Measurements from ENCODE around the gene ZNF135. TPM values are rescaled to one million over a fixed set of nuclear protein-coding genes. Genes with fewer than 3 reads are reported as not detected.
A peak's percentile ranks its signal among the peaks of the same experiment; 100 is the strongest.

Gene ZNF135
- total and polyA plus RNA-seq, 4 donors: 0.31 to 1.5 (median 0.42) TPM

DNA sequence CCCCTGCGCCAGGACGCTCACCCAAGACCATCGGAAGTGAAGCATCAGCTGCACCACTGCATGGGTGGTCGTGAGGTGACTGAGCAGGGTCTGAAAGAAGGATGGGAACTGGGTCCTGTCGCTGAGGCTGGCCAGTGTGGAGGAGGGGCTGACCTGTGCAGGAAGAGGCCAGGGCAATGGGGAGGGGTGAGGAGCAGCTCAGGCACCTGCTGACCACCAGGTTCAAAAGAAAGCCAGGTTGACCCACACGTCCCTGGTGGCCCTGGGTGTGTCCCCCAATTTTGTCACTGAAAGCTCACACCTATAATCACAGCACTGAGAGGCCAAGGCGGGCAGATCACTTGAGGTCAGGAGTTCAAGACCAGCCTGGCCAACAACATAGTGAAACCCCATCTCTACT is 39.0 kb upstream of the ZNF135 start:
- Histone ChIP-seq H3K27me3 (ENCODE audit: control insufficient read depth in 4 of 4, insufficient read depth in 4 of 4, low read length in 3 of 4) (no peaks in the 10 kb centered on the region), H3K4me1 (ENCODE audit: control insufficient read depth in 4 of 4, insufficient read depth in 4 of 4, low read length in 3 of 4) (no peaks in the 10 kb centered on the region), H3K4me3 (ENCODE audit: low read depth in 1 of 3, low read length in 3 of 3) (peak overlapping the region in 1 of 3 donors; percentile 11), H3K36me3 (ENCODE audit: control insufficient read depth in 4 of 4, insufficient read depth in 3 of 4, low read depth in 1 of 4, low read length in 3 of 4) (no peaks in the 10 kb centered on the region), H3K27ac (ENCODE audit: low read depth in 1 of 2, low read length in 2 of 2) (no peak overlapping the region), H3K9ac (ENCODE audit: low read depth in 1 of 2, low read length in 2 of 2) (no peak overlapping the region), H3K9me3 (ENCODE audit: control insufficient read depth in 4 of 4, low read length in 3 of 4) (peaks cover 20 to 49% (median 31%) of the 10 kb centered on the region in 4 donors)
- TF ChIP-seq RAD21 (IDR thresholded peaks at IDR 0.05) (no peak), YY1 (IDR thresholded peaks at IDR 0.05) (no peak), GABPA (IDR thresholded peaks at IDR 0.05 in 1 of 2, conservative IDR thresholded peaks at IDR 0.05 in 1 of 2) (no peak), FOXA2 (IDR thresholded peaks at IDR 0.05) (no peak), EGR1 (IDR thresholded peaks at IDR 0.05; ENCODE audit: low read depth in 2 of 2) (no peak), HNF4A (conservative IDR thresholded peaks at IDR 0.05) (no peak), NR2F2 (IDR thresholded peaks at IDR 0.05) (no peak), RXRA (IDR thresholded peaks at IDR 0.05) (no peak), HNF4G (IDR thresholded peaks at IDR 0.05) (no peak), MAX (IDR thresholded peaks at IDR 0.05) (no peak)
- TF ChIP-seq, protein P1, sequence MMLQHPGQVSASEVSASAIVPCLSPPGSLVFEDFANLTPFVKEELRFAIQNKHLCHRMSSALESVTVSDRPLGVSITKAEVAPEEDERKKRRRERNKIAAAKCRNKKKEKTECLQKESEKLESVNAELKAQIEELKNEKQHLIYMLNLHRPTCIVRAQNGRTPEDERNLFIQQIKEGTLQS (IDR thresholded peaks at IDR 0.05): no peak
- TF ChIP-seq, protein P2, sequence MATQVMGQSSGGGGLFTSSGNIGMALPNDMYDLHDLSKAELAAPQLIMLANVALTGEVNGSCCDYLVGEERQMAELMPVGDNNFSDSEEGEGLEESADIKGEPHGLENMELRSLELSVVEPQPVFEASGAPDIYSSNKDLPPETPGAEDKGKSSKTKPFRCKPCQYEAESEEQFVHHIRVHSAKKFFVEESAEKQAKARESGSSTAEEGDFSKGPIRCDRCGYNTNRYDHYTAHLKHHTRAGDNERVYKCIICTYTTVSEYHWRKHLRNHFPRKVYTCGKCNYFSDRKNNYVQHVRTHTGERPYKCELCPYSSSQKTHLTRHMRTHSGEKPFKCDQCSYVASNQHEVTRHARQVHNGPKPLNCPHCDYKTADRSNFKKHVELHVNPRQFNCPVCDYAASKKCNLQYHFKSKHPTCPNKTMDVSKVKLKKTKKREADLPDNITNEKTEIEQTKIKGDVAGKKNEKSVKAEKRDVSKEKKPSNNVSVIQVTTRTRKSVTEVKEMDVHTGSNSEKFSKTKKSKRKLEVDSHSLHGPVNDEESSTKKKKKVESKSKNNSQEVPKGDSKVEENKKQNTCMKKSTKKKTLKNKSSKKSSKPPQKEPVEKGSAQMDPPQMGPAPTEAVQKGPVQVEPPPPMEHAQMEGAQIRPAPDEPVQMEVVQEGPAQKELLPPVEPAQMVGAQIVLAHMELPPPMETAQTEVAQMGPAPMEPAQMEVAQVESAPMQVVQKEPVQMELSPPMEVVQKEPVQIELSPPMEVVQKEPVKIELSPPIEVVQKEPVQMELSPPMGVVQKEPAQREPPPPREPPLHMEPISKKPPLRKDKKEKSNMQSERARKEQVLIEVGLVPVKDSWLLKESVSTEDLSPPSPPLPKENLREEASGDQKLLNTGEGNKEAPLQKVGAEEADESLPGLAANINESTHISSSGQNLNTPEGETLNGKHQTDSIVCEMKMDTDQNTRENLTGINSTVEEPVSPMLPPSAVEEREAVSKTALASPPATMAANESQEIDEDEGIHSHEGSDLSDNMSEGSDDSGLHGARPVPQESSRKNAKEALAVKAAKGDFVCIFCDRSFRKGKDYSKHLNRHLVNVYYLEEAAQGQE (IDR thresholded peaks at IDR 0.05): no peak
- TF ChIP-seq, protein P3, sequence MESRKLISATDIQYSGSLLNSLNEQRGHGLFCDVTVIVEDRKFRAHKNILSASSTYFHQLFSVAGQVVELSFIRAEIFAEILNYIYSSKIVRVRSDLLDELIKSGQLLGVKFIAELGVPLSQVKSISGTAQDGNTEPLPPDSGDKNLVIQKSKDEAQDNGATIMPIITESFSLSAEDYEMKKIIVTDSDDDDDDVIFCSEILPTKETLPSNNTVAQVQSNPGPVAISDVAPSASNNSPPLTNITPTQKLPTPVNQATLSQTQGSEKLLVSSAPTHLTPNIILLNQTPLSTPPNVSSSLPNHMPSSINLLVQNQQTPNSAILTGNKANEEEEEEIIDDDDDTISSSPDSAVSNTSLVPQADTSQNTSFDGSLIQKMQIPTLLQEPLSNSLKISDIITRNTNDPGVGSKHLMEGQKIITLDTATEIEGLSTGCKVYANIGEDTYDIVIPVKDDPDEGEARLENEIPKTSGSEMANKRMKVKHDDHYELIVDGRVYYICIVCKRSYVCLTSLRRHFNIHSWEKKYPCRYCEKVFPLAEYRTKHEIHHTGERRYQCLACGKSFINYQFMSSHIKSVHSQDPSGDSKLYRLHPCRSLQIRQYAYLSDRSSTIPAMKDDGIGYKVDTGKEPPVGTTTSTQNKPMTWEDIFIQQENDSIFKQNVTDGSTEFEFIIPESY (IDR thresholded peaks at IDR 0.05): no peak
- 70% methylated on average over 7 of the region's 7 CpGs for WGBS
- DNase-seq (ENCODE audit: low spot score): no peak

DNA sequence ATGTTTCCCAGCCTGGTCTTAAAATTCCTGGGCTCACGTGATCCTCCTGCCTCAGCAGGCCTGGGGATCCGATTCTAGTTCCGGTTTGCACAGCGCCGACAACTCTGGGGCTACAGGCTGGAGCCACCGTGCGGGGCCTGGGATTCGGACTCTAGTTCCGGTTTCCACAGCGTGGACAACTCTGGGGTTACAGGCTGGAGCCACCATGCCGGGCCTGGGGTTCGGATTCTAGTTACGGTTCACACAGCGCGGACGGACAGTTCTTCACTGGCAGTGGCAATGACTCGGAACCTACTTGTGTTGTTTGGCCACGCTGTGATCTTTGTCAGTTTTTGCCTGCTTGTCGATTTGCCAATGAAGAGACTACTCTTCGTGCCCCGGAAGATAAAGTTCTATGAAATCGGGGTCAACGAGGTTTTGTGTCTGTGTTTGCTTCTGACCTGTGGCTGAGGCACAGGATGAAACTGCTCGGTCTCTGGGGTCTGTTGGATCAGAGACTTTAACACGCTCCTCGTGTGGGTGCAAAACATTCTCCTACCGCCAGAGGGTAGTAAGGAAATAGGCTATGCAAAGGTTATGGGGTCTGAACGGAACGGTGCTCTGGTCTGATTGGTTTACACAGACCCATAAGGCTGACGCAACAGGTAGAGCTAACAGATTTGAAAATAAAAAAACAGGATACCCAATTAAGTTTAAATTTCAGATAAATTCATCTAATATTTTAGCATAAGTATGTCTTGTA is 37.4 kb upstream of the ZNF135 start:
- Histone ChIP-seq H3K9me3 (ENCODE audit: control insufficient read depth in 4 of 4, low read length in 3 of 4) (peaks cover 18 to 42% (median 28%) of the 10 kb centered on the region in 4 donors), H3K4me3 (ENCODE audit: low read depth in 1 of 3, low read length in 3 of 3) (peak overlapping the region in 1 of 3 donors; percentile 23), H3K27ac (ENCODE audit: low read depth in 1 of 2, low read length in 2 of 2) (no peak overlapping the region), H3K4me1 (ENCODE audit: control insufficient read depth in 4 of 4, insufficient read depth in 4 of 4, low read length in 3 of 4) (no peaks in the 10 kb centered on the region), H3K36me3 (ENCODE audit: control insufficient read depth in 4 of 4, insufficient read depth in 3 of 4, low read depth in 1 of 4, low read length in 3 of 4) (no peaks in the 10 kb centered on the region), H3K27me3 (ENCODE audit: control insufficient read depth in 4 of 4, insufficient read depth in 4 of 4, low read length in 3 of 4) (no peaks in the 10 kb centered on the region), H3K9ac (ENCODE audit: low read depth in 1 of 2, low read length in 2 of 2) (no peak overlapping the region)
- WGBS: 56% methylated on average over 30 of the region's 30 CpGs
- DNase-seq (ENCODE audit: low spot score): peak; percentile 45
- TF ChIP-seq, protein P1 (IDR thresholded peaks at IDR 0.05): no peak
- no peak for TF ChIP-seq JUND (IDR thresholded peaks at IDR 0.05)
- TF ChIP-seq CTCF (IDR thresholded peaks at IDR 0.05; ENCODE audit: low read depth, low read length, missing input control): peak; percentile 46
- TF ChIP-seq RXRA (IDR thresholded peaks at IDR 0.05): no peak
- no peak for TF ChIP-seq GABPA (IDR thresholded peaks at IDR 0.05 in 1 of 2, conservative IDR thresholded peaks at IDR 0.05 in 1 of 2)
- TF ChIP-seq HNF4G (IDR thresholded peaks at IDR 0.05): no peak
- no peak for TF ChIP-seq EGR1 (IDR thresholded peaks at IDR 0.05; ENCODE audit: low read depth in 2 of 2)
- TF ChIP-seq SP1 (IDR thresholded peaks at IDR 0.05): no peak
- TF ChIP-seq RAD21 (IDR thresholded peaks at IDR 0.05): peak; percentile 71 to 80
- TF ChIP-seq NR2F2 (IDR thresholded peaks at IDR 0.05): peak; percentile 53
- no peak for TF ChIP-seq FOXA1 (IDR thresholded peaks at IDR 0.05)
- TF ChIP-seq MAX (IDR thresholded peaks at IDR 0.05): no peak
- TF ChIP-seq, protein P3 (IDR thresholded peaks at IDR 0.05): no peak

Data from liver (tissue), 9 donors.